Omental fat pad (tissue), 4 donors: Measurements from ENCODE around the gene MRPL32. TPM values are rescaled to one million over a fixed set of nuclear protein-coding genes. Genes with fewer than 3 reads are reported as not detected.
A peak's percentile ranks its signal among the peaks of the same experiment; 100 is the strongest.

ENCODE experiments used
- ATAC-seq: fragments of 150-250 bp; one replicate; pipeline ENCODE4 v1.9.1; 2016; ENCODE audit warnings: mild to moderate bottlenecking, moderate library complexity; ENCODE audit not compliant: low FRiP score
- DNase-seq: peaks from one replicate; pipeline ENCODE4 v3.0.0-alpha.2; 2019; ENCODE audit warnings: low spot score
- total RNA-seq, 4 donors: library from RNA; depleted of rRNA; stranded (reverse); fragments of >200 nt; gene quantifications; one replicate each; pipeline ENCODE4 v1.1.0, GENCODE V29; 2016
- TF ChIP-seq, protein P1 (sequence below), 3 donors: fragments of 450-650 bp; IDR thresholded peaks; one replicate each; pipeline ENCODE4 v1.5.1; 2016 to 2017; ENCODE audit warnings: antibody characterized with exemption in 3 of 3, mild to moderate bottlenecking in 3 of 3, moderate library complexity in 2 of 3

The MRPL32 gene
- total RNA-seq, 4 donors from 2014 or later: 57.6 to 131 (median 73.4) TPM

DNA sequence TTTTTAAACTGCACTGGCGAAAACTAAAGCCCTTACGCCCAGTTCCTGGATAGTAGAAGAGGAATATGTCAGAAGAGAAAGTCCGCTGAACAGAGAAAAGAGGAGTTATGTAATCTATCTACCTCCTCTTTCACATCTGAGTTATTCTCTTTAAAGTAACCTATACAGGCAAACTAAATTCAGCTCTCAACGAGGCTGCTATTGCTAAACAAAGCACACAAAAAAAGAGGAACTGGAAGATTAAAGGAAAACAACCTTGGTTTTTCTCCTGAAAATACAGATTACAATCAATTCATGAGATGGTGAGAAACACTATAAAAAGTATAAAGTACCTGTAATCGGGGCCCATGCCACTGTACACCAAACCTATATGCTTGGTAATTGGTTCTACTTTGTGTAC, 6.0 kb upstream of the MRPL32 start:
- TF ChIP-seq, protein P1, sequence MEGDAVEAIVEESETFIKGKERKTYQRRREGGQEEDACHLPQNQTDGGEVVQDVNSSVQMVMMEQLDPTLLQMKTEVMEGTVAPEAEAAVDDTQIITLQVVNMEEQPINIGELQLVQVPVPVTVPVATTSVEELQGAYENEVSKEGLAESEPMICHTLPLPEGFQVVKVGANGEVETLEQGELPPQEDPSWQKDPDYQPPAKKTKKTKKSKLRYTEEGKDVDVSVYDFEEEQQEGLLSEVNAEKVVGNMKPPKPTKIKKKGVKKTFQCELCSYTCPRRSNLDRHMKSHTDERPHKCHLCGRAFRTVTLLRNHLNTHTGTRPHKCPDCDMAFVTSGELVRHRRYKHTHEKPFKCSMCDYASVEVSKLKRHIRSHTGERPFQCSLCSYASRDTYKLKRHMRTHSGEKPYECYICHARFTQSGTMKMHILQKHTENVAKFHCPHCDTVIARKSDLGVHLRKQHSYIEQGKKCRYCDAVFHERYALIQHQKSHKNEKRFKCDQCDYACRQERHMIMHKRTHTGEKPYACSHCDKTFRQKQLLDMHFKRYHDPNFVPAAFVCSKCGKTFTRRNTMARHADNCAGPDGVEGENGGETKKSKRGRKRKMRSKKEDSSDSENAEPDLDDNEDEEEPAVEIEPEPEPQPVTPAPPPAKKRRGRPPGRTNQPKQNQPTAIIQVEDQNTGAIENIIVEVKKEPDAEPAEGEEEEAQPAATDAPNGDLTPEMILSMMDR (IDR thresholded peaks at IDR 0.05): no peak
- ATAC-seq (no peak), DNase-seq (no peak)

DNA sequence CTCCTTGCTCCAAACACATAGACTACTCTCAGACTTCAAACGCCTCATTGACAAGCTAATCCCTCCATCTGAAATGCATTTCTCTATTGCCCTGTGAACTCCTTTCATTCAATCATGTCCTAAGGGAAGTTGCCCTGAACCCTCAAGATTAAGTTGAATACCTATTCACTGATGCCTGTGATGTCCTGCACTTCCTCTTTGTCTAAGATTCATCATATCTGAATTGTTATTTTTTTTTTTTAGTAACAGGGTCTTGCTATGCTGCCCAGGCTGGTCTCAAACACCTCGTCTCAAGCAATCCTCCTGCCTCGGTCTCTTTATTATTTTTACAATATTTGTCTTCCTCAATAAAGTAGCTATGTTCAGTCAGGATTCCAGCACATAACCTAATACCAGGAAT, 3.4 kb upstream of the MRPL32 start:
- TF ChIP-seq, protein P1 (IDR thresholded peaks at IDR 0.05): no peak
- DNase-seq (no peak), ATAC-seq (no peak)

DNA sequence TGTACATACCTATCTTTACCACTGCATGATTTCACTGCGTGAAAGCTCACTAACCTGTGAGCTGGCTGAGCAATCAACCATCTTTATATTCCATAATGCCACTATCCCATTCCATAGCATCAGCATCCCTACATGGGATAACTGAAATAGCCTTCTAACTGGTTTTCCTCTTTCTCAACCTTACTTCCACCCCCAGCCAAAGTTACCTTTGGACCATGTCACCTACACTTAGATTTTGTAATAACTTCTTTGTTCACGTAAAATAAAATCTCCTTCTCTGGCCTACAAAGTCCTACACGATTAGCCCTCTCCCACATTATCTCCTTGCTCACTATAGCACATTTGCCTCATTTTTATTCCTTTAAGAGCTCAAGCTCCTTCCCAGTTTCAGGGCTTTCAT, 2.7 kb upstream of the MRPL32 start:
- TF ChIP-seq, protein P1 (IDR thresholded peaks at IDR 0.05): no peak
- DNase-seq: no peak
- no peak for ATAC-seq

DNA sequence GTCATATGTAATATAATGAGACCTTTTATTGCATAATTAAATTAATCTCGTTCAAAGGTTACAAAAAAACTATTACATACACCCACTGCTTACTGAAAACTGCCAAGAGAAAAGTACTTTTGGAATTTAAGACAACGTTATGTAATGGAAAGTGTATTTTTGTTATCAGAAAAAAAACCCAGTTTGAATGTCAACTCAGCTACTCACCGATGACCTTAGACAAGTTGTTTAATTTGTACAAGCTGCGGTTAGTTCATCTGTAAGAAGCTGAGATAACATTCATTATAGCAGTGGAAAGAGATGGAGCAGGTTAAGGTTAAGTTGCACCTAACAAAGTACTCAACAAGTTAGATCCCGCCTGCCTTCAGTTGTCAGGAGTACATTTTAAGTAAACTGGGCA, 1.3 kb upstream of the MRPL32 start:
- no peak for DNase-seq
- TF ChIP-seq, protein P1 (IDR thresholded peaks at IDR 0.05): no peak
- ATAC-seq: peak; percentile 43

DNA sequence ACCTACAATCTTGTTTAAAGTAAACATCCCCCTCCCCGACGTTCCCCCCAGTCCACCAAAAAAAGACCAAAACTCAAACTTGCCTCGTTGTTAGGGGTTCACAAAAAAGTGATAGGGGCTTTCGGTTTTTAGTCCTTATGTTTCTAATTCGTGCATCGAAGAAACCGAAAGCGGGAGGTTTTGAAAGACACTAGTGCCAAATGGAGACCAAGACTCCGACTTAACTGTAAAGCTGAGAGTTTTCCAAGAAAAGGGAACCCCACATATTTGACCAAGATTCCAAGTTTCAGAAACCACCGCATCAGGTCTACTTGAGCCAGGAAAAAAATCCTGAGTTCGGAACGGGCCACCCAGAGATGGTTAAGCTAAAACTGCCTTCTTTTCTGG, 736 bp upstream of the MRPL32 start:
- no peak for DNase-seq
- ATAC-seq: no peak
- TF ChIP-seq, protein P1 (IDR thresholded peaks at IDR 0.05): no peak

DNA sequence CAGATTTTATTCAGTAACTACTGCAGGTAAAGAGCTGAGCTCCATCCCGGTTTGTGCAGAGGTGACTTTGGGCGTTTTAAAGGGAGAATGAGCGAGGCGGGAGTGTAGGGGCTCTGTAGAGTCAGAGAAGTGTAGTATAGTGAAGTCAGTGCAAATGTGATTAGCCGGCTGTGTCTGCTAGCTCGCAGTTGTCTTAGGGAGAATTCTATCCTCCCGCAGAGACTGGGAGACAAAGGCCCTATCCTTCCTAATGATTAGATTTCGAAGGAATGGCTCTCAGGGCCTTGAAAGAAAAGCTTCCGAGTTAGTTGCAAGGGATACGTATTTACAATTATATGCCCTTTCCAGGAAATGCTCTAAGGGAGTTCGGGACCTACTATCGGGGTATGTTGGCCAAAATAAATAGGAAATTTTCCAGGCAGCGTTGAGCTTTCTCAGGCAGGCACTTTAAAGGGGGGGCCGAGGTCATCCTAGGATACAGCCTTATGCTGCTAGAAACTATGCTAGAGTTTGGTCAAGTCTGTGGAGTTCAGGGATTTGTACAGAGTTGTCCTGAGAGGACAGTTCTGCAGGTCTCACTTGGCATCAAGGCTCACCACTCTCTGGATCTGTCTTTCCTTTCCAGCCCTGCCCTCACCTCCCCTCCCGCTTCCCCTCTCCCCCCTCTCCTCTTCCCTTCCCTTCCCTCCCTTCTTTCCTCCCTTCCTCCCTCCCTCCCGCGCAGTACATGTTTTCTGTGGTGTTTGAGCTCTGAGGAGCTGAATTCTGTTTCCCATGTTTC, 825 bp downstream of the MRPL32 start:
- ATAC-seq (peak; percentile 11), DNase-seq (no peak)
- TF ChIP-seq, protein P1 (IDR thresholded peaks at IDR 0.05): no peak

DNA sequence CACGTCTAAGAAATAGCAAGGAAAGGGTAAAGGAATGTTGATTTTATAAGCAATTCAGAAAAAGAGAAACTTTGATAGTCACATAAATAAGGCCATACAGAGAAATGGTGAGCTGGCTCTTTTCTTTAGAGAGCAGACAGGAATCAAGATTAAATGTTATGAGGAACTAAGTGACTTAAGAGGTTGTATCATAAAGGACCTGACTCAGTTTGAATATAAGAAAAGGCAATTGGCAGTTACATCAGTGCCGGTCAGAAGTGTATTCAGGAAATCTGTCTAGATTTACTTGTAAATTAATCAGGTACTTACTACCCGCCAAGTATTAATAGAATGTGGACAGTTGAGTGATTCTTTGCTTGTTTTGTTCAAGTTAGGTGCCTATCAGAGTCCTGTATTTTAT, 2.1 kb downstream of the MRPL32 start:
- TF ChIP-seq, protein P1 (IDR thresholded peaks at IDR 0.05): no peak
- ATAC-seq (no peak), DNase-seq (no peak)
